Keratinocyte (primary cell): ENCODE data around the gene MYT1.

Experiments used
- EZH2 ChIP-seq: IDR thresholded peaks from one replicate; pipeline ENCODE4 v1.6.1; 2012; ENCODE audit warnings: inconsistent platforms, mild to moderate bottlenecking, low read length, moderate library complexity
- TF ChIP-seq, protein P1 (sequence below), 3 experiments: IDR thresholded peaks in 1 of 3; conservative IDR thresholded peaks in 1 of 3; optimal IDR thresholded peaks in 1 of 3; 2 replicates in 2 of 3; 3 replicates in 1 of 3; pipeline versions ENCODE3 to v1.5.1; 2011; ENCODE audit warnings: low read length in 3 of 3, mild to moderate bottlenecking in 3 of 3, moderate library complexity in 2 of 3, control low read depth in 1 of 3, inconsistent platforms in 1 of 3; ENCODE audit not compliant: insufficient read depth in 2 of 3; ENCODE audit errors: extremely low read depth in 1 of 3

DNA sequence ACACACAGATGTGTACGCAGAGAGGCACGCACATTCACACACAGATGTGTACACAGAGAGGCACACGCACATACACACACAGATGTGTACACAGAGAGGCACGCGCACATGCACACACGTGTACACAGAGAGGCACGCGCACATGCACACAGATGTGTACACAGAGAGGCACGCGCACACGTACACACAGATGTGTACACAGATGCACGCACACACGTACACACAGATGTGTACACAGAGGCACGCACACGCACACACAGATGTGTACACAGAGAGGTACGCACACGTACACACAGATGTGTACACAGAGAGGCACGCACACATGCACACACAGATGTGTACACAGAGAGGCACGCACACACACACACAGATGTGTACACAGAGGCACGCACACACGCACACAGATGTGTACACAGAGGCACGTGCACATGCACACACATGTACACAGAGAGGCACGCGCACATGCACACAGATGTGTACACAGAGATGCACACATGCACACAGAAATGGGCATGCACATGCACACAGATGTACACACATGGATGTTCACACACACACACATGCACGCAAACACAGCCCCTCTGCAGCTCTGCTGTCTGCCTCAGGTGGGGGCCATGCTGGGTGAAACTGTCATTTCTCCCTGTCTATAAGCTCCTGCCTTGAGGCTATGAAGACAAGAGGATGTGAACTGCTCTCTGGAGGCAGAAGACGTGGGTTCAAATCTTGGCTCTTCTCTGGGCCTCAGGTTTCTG is 14.3 kb upstream of the MYT1 start:
- TF ChIP-seq EZH2: no peak
- TF ChIP-seq, protein P1, sequence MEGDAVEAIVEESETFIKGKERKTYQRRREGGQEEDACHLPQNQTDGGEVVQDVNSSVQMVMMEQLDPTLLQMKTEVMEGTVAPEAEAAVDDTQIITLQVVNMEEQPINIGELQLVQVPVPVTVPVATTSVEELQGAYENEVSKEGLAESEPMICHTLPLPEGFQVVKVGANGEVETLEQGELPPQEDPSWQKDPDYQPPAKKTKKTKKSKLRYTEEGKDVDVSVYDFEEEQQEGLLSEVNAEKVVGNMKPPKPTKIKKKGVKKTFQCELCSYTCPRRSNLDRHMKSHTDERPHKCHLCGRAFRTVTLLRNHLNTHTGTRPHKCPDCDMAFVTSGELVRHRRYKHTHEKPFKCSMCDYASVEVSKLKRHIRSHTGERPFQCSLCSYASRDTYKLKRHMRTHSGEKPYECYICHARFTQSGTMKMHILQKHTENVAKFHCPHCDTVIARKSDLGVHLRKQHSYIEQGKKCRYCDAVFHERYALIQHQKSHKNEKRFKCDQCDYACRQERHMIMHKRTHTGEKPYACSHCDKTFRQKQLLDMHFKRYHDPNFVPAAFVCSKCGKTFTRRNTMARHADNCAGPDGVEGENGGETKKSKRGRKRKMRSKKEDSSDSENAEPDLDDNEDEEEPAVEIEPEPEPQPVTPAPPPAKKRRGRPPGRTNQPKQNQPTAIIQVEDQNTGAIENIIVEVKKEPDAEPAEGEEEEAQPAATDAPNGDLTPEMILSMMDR (optimal IDR thresholded peaks at IDR 0.05 in 1 of 3, IDR thresholded peaks at IDR 0.05 in 1 of 3, conservative IDR thresholded peaks at IDR 0.05 in 1 of 3; ENCODE audit: extremely low read depth in 1 of 3, insufficient read depth in 2 of 3, low read length in 3 of 3): no peak
